Measurements from ENCODE around the gene GPHN.

GPHN gene

GRCh38 chr14:67199016-67199415 lies 691.1 kb downstream of the GPHN start:
- Histone ChIP-seq H3K4me3 (ENCODE audit: low read depth in 1 of 2, low read length in 2 of 2) (no peak overlapping the region), H3K36me3 (ENCODE audit: control insufficient read depth in 1 of 2, insufficient read depth in 2 of 2, low read length in 2 of 2) (no peaks in the 10 kb centered on the region), H3K27ac (ENCODE audit: low read depth, low read length) (no peak overlapping the region), H3K27me3 (ENCODE audit: control insufficient read depth in 1 of 2, insufficient read depth in 2 of 2, low read length in 2 of 2) (no peaks in the 10 kb centered on the region), H3K4me1 (ENCODE audit: control insufficient read depth in 1 of 2, insufficient read depth in 2 of 2, low read length in 2 of 2) (no peaks in the 10 kb centered on the region), H3K9me3 (ENCODE audit: control insufficient read depth in 1 of 2, low read length in 2 of 2) (no peaks in the 10 kb centered on the region), H3K9ac (ENCODE audit: low read depth in 1 of 2, low read length in 2 of 2) (no peak overlapping the region)

GRCh38 chr14:67207810-67208209 lies 699.9 kb downstream of the GPHN start:
- H3K9ac ChIP-seq (ENCODE audit: low read depth in 1 of 2, low read length in 2 of 2): no peak overlapping the region
- no peak overlapping the region for H3K4me3 ChIP-seq (ENCODE audit: low read depth in 1 of 2, low read length in 2 of 2)
- no peaks in the 10 kb centered on the region for H3K27me3 ChIP-seq (ENCODE audit: control insufficient read depth in 1 of 2, insufficient read depth in 2 of 2, low read length in 2 of 2)
- no peaks in the 10 kb centered on the region for H3K36me3 ChIP-seq (ENCODE audit: control insufficient read depth in 1 of 2, insufficient read depth in 2 of 2, low read length in 2 of 2)
- no peaks in the 10 kb centered on the region for H3K4me1 ChIP-seq (ENCODE audit: control insufficient read depth in 1 of 2, insufficient read depth in 2 of 2, low read length in 2 of 2)
- no peaks in the 10 kb centered on the region for H3K9me3 ChIP-seq (ENCODE audit: control insufficient read depth in 1 of 2, low read length in 2 of 2)
- H3K27ac ChIP-seq (ENCODE audit: low read depth, low read length): no peak overlapping the region

- Histone ChIP-seq H3K4me1 (ENCODE audit: control insufficient read depth in 1 of 2, insufficient read depth in 2 of 2, low read length in 2 of 2) (peaks cover 4 to 5% of the 10 kb centered on the region in 2 donors), H3K9ac (ENCODE audit: low read depth in 1 of 2, low read length in 2 of 2) (no peak overlapping the region), H3K36me3 (ENCODE audit: control insufficient read depth in 1 of 2, insufficient read depth in 2 of 2, low read length in 2 of 2) (no peaks in the 10 kb centered on the region), H3K9me3 (ENCODE audit: control insufficient read depth in 1 of 2, low read length in 2 of 2) (no peaks in the 10 kb centered on the region), H3K4me3 (ENCODE audit: low read depth in 1 of 2, low read length in 2 of 2) (no peak overlapping the region), H3K27me3 (ENCODE audit: control insufficient read depth in 1 of 2, insufficient read depth in 2 of 2, low read length in 2 of 2) (no peaks in the 10 kb centered on the region), H3K27ac (ENCODE audit: low read depth, low read length) (no peak overlapping the region)
Observed at GRCh38 chr14:67218126-67218525, 710.2 kb downstream of the GPHN start.

GRCh38 chr14:67221248-67221981 lies 713.5 kb downstream of the GPHN start:
- Histone ChIP-seq H3K27ac (ENCODE audit: low read depth, low read length) (no peak overlapping the region), H3K27me3 (ENCODE audit: control insufficient read depth in 1 of 2, insufficient read depth in 2 of 2, low read length in 2 of 2) (no peaks in the 10 kb centered on the region), H3K9ac (ENCODE audit: low read depth in 1 of 2, low read length in 2 of 2) (no peak overlapping the region), H3K4me3 (ENCODE audit: low read depth in 1 of 2, low read length in 2 of 2) (no peak overlapping the region), H3K9me3 (ENCODE audit: control insufficient read depth in 1 of 2, low read length in 2 of 2) (no peaks in the 10 kb centered on the region), H3K4me1 (ENCODE audit: control insufficient read depth in 1 of 2, insufficient read depth in 2 of 2, low read length in 2 of 2) (peaks cover 4 to 5% of the 10 kb centered on the region in 2 donors), H3K36me3 (ENCODE audit: control insufficient read depth in 1 of 2, insufficient read depth in 2 of 2, low read length in 2 of 2) (no peaks in the 10 kb centered on the region)

- H3K36me3 ChIP-seq (ENCODE audit: control insufficient read depth in 1 of 2, insufficient read depth in 2 of 2, low read length in 2 of 2): no peaks in the 10 kb centered on the region
- no peak overlapping the region for H3K4me3 ChIP-seq (ENCODE audit: low read depth in 1 of 2, low read length in 2 of 2)
- no peak overlapping the region for H3K27ac ChIP-seq (ENCODE audit: low read depth, low read length)
- no peaks in the 10 kb centered on the region for H3K9me3 ChIP-seq (ENCODE audit: control insufficient read depth in 1 of 2, low read length in 2 of 2)
- H3K27me3 ChIP-seq (ENCODE audit: control insufficient read depth in 1 of 2, insufficient read depth in 2 of 2, low read length in 2 of 2): no peaks in the 10 kb centered on the region
- no peak overlapping the region for H3K9ac ChIP-seq (ENCODE audit: low read depth in 1 of 2, low read length in 2 of 2)
- H3K4me1 ChIP-seq (ENCODE audit: control insufficient read depth in 1 of 2, insufficient read depth in 2 of 2, low read length in 2 of 2): peaks cover 4 to 5% of the 10 kb centered on the region in 2 donors
Observed at GRCh38 chr14:67221982-67222328, 714.0 kb downstream of the GPHN start.

- Histone ChIP-seq H3K27ac (ENCODE audit: low read depth, low read length) (no peak overlapping the region), H3K27me3 (ENCODE audit: control insufficient read depth in 1 of 2, insufficient read depth in 2 of 2, low read length in 2 of 2) (no peaks in the 10 kb centered on the region), H3K9me3 (ENCODE audit: control insufficient read depth in 1 of 2, low read length in 2 of 2) (no peaks in the 10 kb centered on the region), H3K4me1 (ENCODE audit: control insufficient read depth in 1 of 2, insufficient read depth in 2 of 2, low read length in 2 of 2) (peaks cover 4 to 5% of the 10 kb centered on the region in 2 donors), H3K36me3 (ENCODE audit: control insufficient read depth in 1 of 2, insufficient read depth in 2 of 2, low read length in 2 of 2) (no peaks in the 10 kb centered on the region), H3K9ac (ENCODE audit: low read depth in 1 of 2, low read length in 2 of 2) (no peak overlapping the region), H3K4me3 (ENCODE audit: low read depth in 1 of 2, low read length in 2 of 2) (no peak overlapping the region)
Observed at GRCh38 chr14:67225523-67225922, 717.6 kb downstream of the GPHN start.

- Histone ChIP-seq H3K4me1 (ENCODE audit: control insufficient read depth in 1 of 2, insufficient read depth in 2 of 2, low read length in 2 of 2) (no peaks in the 10 kb centered on the region), H3K27me3 (ENCODE audit: control insufficient read depth in 1 of 2, insufficient read depth in 2 of 2, low read length in 2 of 2) (no peaks in the 10 kb centered on the region), H3K9me3 (ENCODE audit: control insufficient read depth in 1 of 2, low read length in 2 of 2) (no peaks in the 10 kb centered on the region), H3K4me3 (ENCODE audit: low read depth in 1 of 2, low read length in 2 of 2) (no peak overlapping the region), H3K36me3 (ENCODE audit: control insufficient read depth in 1 of 2, insufficient read depth in 2 of 2, low read length in 2 of 2) (no peaks in the 10 kb centered on the region), H3K27ac (ENCODE audit: low read depth, low read length) (no peak overlapping the region), H3K9ac (ENCODE audit: low read depth in 1 of 2, low read length in 2 of 2) (no peak overlapping the region)
Observed at GRCh38 chr14:67228325-67228984, 720.5 kb downstream of the GPHN start.

Measured in duodenal mucosa (tissue), 2 donors.